Activated T-cell treated with anti-CD3 and anti-CD28 coated beads, Interleukin-2, amount 50 U/mL, for 24 hours (primary cell): Measurements from ENCODE around the gene RYR3.

ENCODE experiments used
- DNase-seq: peaks from one replicate; pipeline ENCODE4 v3.0.0-alpha.2; 2020
- H3K27ac Mint-ChIP-seq: 2 replicates; pipeline ENCODE4 v1.8.0; 2020; ENCODE audit warnings: mild to moderate bottlenecking, mixed read lengths
- H3K27me3 Mint-ChIP-seq: 2 replicates; pipeline ENCODE4 v1.8.0; 2020; ENCODE audit warnings: mixed read lengths
- H3K36me3 Mint-ChIP-seq: 2 replicates; pipeline ENCODE4 v1.8.0; 2020; ENCODE audit warnings: low read depth, mixed read lengths
- H3K4me1 Mint-ChIP-seq: 2 replicates; pipeline ENCODE4 v1.8.0; 2020; ENCODE audit warnings: low read depth, mixed read lengths
- H3K4me3 Mint-ChIP-seq: 2 replicates; pipeline ENCODE4 v1.8.0; 2020; ENCODE audit warnings: mild to moderate bottlenecking, moderate library complexity, mixed read lengths
- H3K9me3 Mint-ChIP-seq: 2 replicates; pipeline ENCODE4 v1.8.0; 2020; ENCODE audit warnings: mixed read lengths

Gene RYR3

GRCh38 chr15:33872416-33873106 lies 561.8 kb downstream of the RYR3 start:
- DNase-seq, result no peak
- no peaks in the 10 kb centered on the region for H3K4me1 Mint-ChIP-seq
- H3K27me3 Mint-ChIP-seq, result no peaks in the 10 kb centered on the region
- peaks cover 10% of the 10 kb centered on the region for H3K36me3 Mint-ChIP-seq
- no peak overlapping the region for H3K27ac Mint-ChIP-seq
- H3K4me3 Mint-ChIP-seq, result no peak overlapping the region
- no peaks in the 10 kb centered on the region for H3K9me3 Mint-ChIP-seq

GRCh38 chr15:33874156-33874555 lies 563.4 kb downstream of the RYR3 start:
- Mint-ChIP-seq H3K4me3 (no peak overlapping the region), H3K27me3 (no peaks in the 10 kb centered on the region), H3K9me3 (no peaks in the 10 kb centered on the region), H3K27ac (no peak overlapping the region), H3K36me3 (peaks cover 8% of the 10 kb centered on the region), H3K4me1 (no peaks in the 10 kb centered on the region)
- DNase-seq, result no peak

GRCh38 chr15:33882921-33883320 lies 572.2 kb downstream of the RYR3 start:
- DNase-seq, result no peak
- H3K4me3 Mint-ChIP-seq, result no peak overlapping the region
- H3K9me3 Mint-ChIP-seq, result peaks cover 9% of the 10 kb centered on the region
- H3K27ac Mint-ChIP-seq, result no peak overlapping the region
- H3K4me1 Mint-ChIP-seq, result peaks cover 2% of the 10 kb centered on the region
- peaks cover 8% of the 10 kb centered on the region for H3K36me3 Mint-ChIP-seq
- no peaks in the 10 kb centered on the region for H3K27me3 Mint-ChIP-seq

GRCh38 chr15:33888176-33888575 lies 577.4 kb downstream of the RYR3 start:
- H3K4me1 Mint-ChIP-seq, result peaks cover 2% of the 10 kb centered on the region
- H3K27ac Mint-ChIP-seq, result no peak overlapping the region
- no peaks in the 10 kb centered on the region for H3K27me3 Mint-ChIP-seq
- no peak for DNase-seq
- H3K36me3 Mint-ChIP-seq, result peaks cover 8% of the 10 kb centered on the region
- H3K4me3 Mint-ChIP-seq, result no peak overlapping the region
- H3K9me3 Mint-ChIP-seq, result peaks cover 16% of the 10 kb centered on the region

GRCh38 chr15:33894193-33894592 lies 583.4 kb downstream of the RYR3 start:
- Mint-ChIP-seq H3K27ac (no peak overlapping the region), H3K36me3 (no peaks in the 10 kb centered on the region)

GRCh38 chr15:33902043-33902442 lies 591.3 kb downstream of the RYR3 start:
- no peaks in the 10 kb centered on the region for H3K9me3 Mint-ChIP-seq

More at GRCh38 chr15:33894193-33894592, 583.4 kb downstream of the RYR3 start:
- Mint-ChIP-seq H3K9me3 (peaks cover 7% of the 10 kb centered on the region), H3K27me3 (no peaks in the 10 kb centered on the region), H3K4me1 (peaks cover 12% of the 10 kb centered on the region), H3K4me3 (no peak overlapping the region)
- DNase-seq, result no peak

GRCh38 chr15:33903661-33904060 lies 592.9 kb downstream of the RYR3 start:
- Mint-ChIP-seq H3K4me3 (no peak overlapping the region), H3K4me1 (peaks cover 2% of the 10 kb centered on the region), H3K27ac (no peak overlapping the region), H3K9me3 (no peaks in the 10 kb centered on the region), H3K36me3 (peaks cover 2% of the 10 kb centered on the region), H3K27me3 (no peaks in the 10 kb centered on the region)
- no peak for DNase-seq

More at GRCh38 chr15:33902043-33902442, 591.3 kb downstream of the RYR3 start:
- H3K27me3 Mint-ChIP-seq, result no peaks in the 10 kb centered on the region
- DNase-seq, result no peak
- no peak overlapping the region for H3K27ac Mint-ChIP-seq
- H3K36me3 Mint-ChIP-seq, result peaks cover 2% of the 10 kb centered on the region
- no peak overlapping the region for H3K4me3 Mint-ChIP-seq
- peaks cover 9% of the 10 kb centered on the region for H3K4me1 Mint-ChIP-seq

GRCh38 chr15:33907326-33907725 lies 596.6 kb downstream of the RYR3 start:
- no peak for DNase-seq
- no peaks in the 10 kb centered on the region for H3K9me3 Mint-ChIP-seq
- H3K4me1 Mint-ChIP-seq, result peaks cover 3% of the 10 kb centered on the region
- H3K4me3 Mint-ChIP-seq, result no peak overlapping the region
- no peaks in the 10 kb centered on the region for H3K27me3 Mint-ChIP-seq
- peaks cover 2% of the 10 kb centered on the region for H3K36me3 Mint-ChIP-seq
- no peak overlapping the region for H3K27ac Mint-ChIP-seq

- H3K36me3 Mint-ChIP-seq, result peaks cover 2% of the 10 kb centered on the region
- no peaks in the 10 kb centered on the region for H3K27me3 Mint-ChIP-seq
- DNase-seq, result no peak
- H3K4me3 Mint-ChIP-seq, result no peak overlapping the region
- peaks cover 6% of the 10 kb centered on the region for H3K4me1 Mint-ChIP-seq
- H3K27ac Mint-ChIP-seq, result no peak overlapping the region
- no peaks in the 10 kb centered on the region for H3K9me3 Mint-ChIP-seq
These were observed 597.6 kb downstream of the RYR3 start for GRCh38 chr15:33908406-33908805.

GRCh38 chr15:33910741-33911140 lies 600.0 kb downstream of the RYR3 start:
- Mint-ChIP-seq H3K27me3 (no peaks in the 10 kb centered on the region), H3K36me3 (peaks cover 2% of the 10 kb centered on the region), H3K27ac (no peak overlapping the region), H3K4me3 (no peak overlapping the region), H3K4me1 (peaks cover 11% of the 10 kb centered on the region), H3K9me3 (no peaks in the 10 kb centered on the region)
- DNase-seq, result no peak

- Mint-ChIP-seq H3K27me3 (no peaks in the 10 kb centered on the region), H3K27ac (no peak overlapping the region), H3K9me3 (no peaks in the 10 kb centered on the region), H3K4me1 (peaks cover 11% of the 10 kb centered on the region), H3K4me3 (no peak overlapping the region), H3K36me3 (no peaks in the 10 kb centered on the region)
- DNase-seq, result no peak
These were observed 601.6 kb downstream of the RYR3 start for GRCh38 chr15:33912326-33912725.

GRCh38 chr15:33913459-33913858 lies 602.7 kb downstream of the RYR3 start:
- Mint-ChIP-seq H3K27me3 (no peaks in the 10 kb centered on the region), H3K4me3 (no peak overlapping the region), H3K36me3 (no peaks in the 10 kb centered on the region), H3K4me1 (peaks cover 11% of the 10 kb centered on the region), H3K27ac (no peak overlapping the region), H3K9me3 (no peaks in the 10 kb centered on the region)
- no peak for DNase-seq
